Nephron (organoid): Measurements from ENCODE around the gene PTGES.

ENCODE experiments used
- H3K27ac Mint-ChIP-seq, 3 experiments: 2 replicates each; pipeline ENCODE4 v1.8.0; 2020; ENCODE audit warnings: mixed read lengths in 3 of 3, mild to moderate bottlenecking in 2 of 3, moderate library complexity in 1 of 3
- H3K27me3 Mint-ChIP-seq: 2 replicates; pipeline ENCODE4 v1.8.0; 2021; ENCODE audit warnings: low read depth, mild to moderate bottlenecking, moderate library complexity, mixed read lengths
- H3K36me3 Mint-ChIP-seq: 2 replicates; pipeline ENCODE4 v1.8.0; 2020; ENCODE audit warnings: low read depth, mixed read lengths
- H3K4me1 Mint-ChIP-seq: 2 replicates; pipeline ENCODE4 v1.8.0; 2020; ENCODE audit warnings: mixed read lengths
- H3K4me3 Mint-ChIP-seq, 3 experiments: 2 replicates each; pipeline ENCODE4 v1.8.0; 2020; ENCODE audit warnings: mild to moderate bottlenecking in 3 of 3, mixed read lengths in 3 of 3, moderate library complexity in 2 of 3
- H3K9me3 Mint-ChIP-seq: 2 replicates; pipeline ENCODE4 v1.8.0; 2020; ENCODE audit warnings: mixed read lengths
- CTCF ChIP-seq, 3 experiments: fragments of 200-600 bp; sonication (generic); IDR thresholded peaks; one replicate each; pipeline ENCODE4 v1.5.0; 2021; ENCODE audit warnings: antibody characterized with exemption in 3 of 3; ENCODE audit not compliant: unreplicated experiment in 3 of 3

PTGES gene

DNA sequence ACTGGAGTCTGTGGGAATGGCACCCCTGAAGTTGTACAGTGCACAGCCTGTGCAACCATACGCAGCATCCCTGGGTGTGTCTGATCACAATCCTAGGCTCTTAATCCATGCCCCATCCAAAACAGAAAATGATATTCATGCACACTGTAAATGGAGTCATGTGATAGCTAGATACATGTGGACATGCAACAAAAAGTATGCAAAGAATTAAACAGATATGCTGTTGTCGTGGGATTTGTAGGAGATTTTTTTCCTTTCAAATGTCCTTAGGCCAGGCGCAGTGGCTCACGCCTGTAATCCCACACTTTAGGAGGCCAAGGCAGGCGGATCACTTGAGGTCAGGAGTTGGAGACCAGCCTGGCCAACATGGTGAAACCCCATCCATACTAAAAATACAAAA lies 51.3 kb downstream of the PTGES start:
- TF ChIP-seq CTCF (IDR thresholded peaks at IDR 0.05; ENCODE audit: unreplicated experiment in 3 of 3): no peak
- Mint-ChIP-seq H3K4me1 (peaks cover 23% of the 10 kb centered on the region), H3K9me3 (no peaks in the 10 kb centered on the region), H3K36me3 (no peaks in the 10 kb centered on the region), H3K27me3 (peaks cover 40% of the 10 kb centered on the region), H3K27ac (no peak overlapping the region), H3K4me3 (no peak overlapping the region)

- H3K4me3 Mint-ChIP-seq: no peak overlapping the region
- TF ChIP-seq CTCF (IDR thresholded peaks at IDR 0.05; ENCODE audit: unreplicated experiment in 3 of 3): no peak
- H3K27ac Mint-ChIP-seq: no peak overlapping the region
Observed at GRCh38 chr9:129701054-129701453, 51.8 kb downstream of the PTGES start.

GRCh38 chr9:129698254-129698757 lies 54.5 kb downstream of the PTGES start:
- H3K27ac Mint-ChIP-seq: no peak overlapping the region
- H3K27me3 Mint-ChIP-seq: peaks cover 59% of the 10 kb centered on the region
- no peaks in the 10 kb centered on the region for H3K9me3 Mint-ChIP-seq

More at GRCh38 chr9:129701054-129701453, 51.8 kb downstream of the PTGES start:
- Mint-ChIP-seq H3K4me1 (peaks cover 23% of the 10 kb centered on the region), H3K36me3 (no peaks in the 10 kb centered on the region), H3K9me3 (no peaks in the 10 kb centered on the region), H3K27me3 (peaks cover 43% of the 10 kb centered on the region)

DNA sequence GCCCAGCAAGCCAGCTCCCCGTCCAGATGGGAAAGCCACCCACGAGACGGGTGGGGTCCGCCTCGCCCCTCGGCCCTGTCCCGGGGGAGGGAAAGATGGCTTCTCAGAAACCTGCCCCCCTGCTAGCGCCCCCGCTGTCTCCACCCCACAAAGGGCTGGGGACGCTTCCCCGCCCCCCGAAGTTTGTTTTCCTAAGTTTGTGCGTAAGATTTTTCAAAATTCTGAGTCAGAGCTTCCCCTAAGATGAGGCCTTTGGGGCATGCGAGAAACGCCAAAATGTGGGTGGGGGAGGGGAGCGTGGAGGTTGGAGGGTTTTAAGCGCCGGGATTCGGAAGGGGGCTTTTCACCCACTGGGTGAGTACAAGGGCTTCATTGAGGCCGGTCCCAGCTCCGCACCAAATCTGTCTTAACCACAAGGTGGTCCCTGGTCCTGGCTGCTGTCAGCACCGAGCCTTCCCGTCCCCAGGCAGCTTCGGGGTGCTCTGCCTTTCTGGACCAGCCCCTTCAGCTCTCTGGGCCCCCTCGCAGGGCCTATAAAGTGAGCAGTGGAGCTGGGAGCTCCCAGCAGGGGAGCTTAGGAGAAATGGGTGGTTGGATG lies 55.1 kb downstream of the PTGES start:
- no peak overlapping the region for H3K27ac Mint-ChIP-seq
- no peak for TF ChIP-seq CTCF (IDR thresholded peaks at IDR 0.05; ENCODE audit: unreplicated experiment in 3 of 3)
- peaks cover 53% of the 10 kb centered on the region for H3K27me3 Mint-ChIP-seq
- H3K36me3 Mint-ChIP-seq: no peaks in the 10 kb centered on the region
- peaks cover 26% of the 10 kb centered on the region for H3K4me1 Mint-ChIP-seq
- no peaks in the 10 kb centered on the region for H3K9me3 Mint-ChIP-seq
- peak overlapping the region; percentile 65 to 70 (median 65) for H3K4me3 Mint-ChIP-seq

More at GRCh38 chr9:129698254-129698757, 54.5 kb downstream of the PTGES start:
- Mint-ChIP-seq H3K4me3 (no peak overlapping the region), H3K4me1 (peaks cover 30% of the 10 kb centered on the region), H3K36me3 (no peaks in the 10 kb centered on the region)
- no peak for TF ChIP-seq CTCF (IDR thresholded peaks at IDR 0.05; ENCODE audit: unreplicated experiment in 3 of 3)

DNA sequence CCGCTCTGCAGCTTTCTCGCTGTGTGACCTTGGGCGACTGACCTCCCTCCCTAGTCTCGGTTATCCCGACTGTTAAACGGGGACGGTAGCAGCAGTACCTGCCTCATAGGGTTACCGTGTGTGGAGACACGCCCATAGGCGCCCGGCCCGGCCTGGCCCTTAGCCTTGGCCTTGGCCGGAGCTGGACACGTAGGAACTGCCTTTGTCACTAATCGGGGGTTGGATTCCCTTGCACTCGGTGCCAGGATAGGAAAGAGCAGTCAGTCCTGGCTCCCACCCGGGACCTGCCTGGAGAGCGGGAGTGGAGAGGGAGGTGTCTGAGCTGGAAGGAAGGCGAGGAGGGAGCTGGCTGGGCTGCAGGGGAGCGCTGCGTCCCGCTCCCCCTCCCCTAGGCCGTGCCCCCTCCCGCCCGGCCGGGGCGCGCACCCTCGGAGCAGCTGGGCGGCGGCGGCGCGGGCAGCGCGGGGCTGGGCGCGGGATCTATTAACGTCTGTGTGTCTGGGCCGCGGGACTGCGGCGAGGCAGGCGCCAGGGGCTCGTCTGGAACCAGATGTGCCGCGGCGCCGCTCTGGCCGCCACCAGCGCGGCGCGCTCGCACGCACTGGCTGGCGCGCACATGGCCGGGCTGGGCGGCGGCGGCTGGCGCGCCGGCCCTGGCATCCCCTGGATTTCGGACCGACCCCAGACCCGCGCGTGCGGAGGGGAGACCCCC lies 55.7 kb downstream of the PTGES start:
- Mint-ChIP-seq H3K27me3 (peaks cover 50% of the 10 kb centered on the region), H3K4me3 (peak overlapping the region; percentile 84 to 89 (median 86)), H3K9me3 (no peaks in the 10 kb centered on the region), H3K4me1 (peaks cover 21% of the 10 kb centered on the region), H3K27ac (peak overlapping the region in 2 of 3 experiments; percentile 63 to 68), H3K36me3 (peaks cover 3% of the 10 kb centered on the region)
- TF ChIP-seq CTCF (IDR thresholded peaks at IDR 0.05; ENCODE audit: unreplicated experiment in 3 of 3): no peak
